Prostate gland (tissue), 2 donors: ENCODE results near the gene SEC63.
"Not testable (repeated sequence)": the region's sequence is repeated elsewhere in the genome, so short reads cannot be mapped to it uniquely, and the experiment has no call there.

ENCODE experiments used
- CTCF ChIP-seq, 4 experiments: fragments of 200-600 bp in 2 of 4; fragments of 450-650 bp in 2 of 4; sonication (generic) in 2 of 4; IDR thresholded peaks; 1 replicate in 3 of 4; 2 replicates in 1 of 4; pipeline ENCODE4 v1.5.1; 2016 to 2019; ENCODE audit warnings: antibody characterized with exemption in 4 of 4, mild to moderate bottlenecking in 2 of 4, moderate library complexity in 2 of 4
- POLR2AphosphoS5 ChIP-seq: sonication (generic); formaldehyde crosslinking; IDR thresholded peaks from one replicate; pipeline ENCODE4 v1.6.1; 2017; ENCODE audit warnings: antibody characterized with exemption

GRCh38 chr6:107958689-107959362 lies 818 bp upstream of the SEC63 start:
- TF ChIP-seq CTCF (IDR thresholded peaks at IDR 0.05); POLR2AphosphoS5: not testable (repeated sequence)
